GM19043 (cell line): ENCODE data around the gene PYGL.
"Not testable (repeated sequence)": the region's sequence is repeated elsewhere in the genome, so short reads cannot be mapped to it uniquely, and the experiment has no call there.

Source experiments
- ATAC-seq: cut with Tn5 transposase; IDR thresholded peaks from one replicate; pipeline ENCODE4 v1.9.1; 2021; ENCODE audit warnings: low read depth; ENCODE audit not compliant: unreplicated experiment

Gene PYGL

DNA sequence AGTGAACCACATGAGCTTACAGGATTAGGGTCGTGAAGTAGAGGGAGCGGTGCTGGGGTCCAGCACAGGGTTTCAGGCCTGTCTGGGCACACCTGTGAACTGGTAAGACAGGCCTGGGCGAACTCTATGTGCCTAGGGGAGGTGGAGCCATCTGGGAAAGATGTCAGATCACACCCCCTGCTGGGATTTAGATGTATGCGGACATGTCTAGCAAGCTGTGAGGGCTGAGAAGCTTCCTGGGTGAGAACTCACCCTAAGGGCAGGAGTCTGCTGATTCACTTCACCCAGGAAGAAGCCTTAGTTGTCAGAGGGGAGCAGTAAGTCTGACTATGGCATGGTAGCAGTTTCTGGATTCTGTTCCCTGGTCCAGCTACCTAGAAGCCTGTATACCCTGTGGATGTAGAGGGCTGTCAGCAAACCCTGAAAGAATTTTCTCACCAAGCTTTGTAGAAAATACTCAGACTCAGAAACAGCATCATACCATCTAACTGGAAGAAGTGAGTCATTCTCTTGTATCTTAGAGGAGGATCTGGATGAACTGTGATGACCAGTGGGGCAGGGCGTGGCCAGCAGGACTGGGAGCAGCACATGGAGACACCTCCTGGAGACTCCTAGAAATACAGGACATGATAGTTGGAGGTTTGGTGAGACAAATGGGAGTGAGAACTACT is 11.2 kb upstream of the PYGL start:
- no peak for ATAC-seq

DNA sequence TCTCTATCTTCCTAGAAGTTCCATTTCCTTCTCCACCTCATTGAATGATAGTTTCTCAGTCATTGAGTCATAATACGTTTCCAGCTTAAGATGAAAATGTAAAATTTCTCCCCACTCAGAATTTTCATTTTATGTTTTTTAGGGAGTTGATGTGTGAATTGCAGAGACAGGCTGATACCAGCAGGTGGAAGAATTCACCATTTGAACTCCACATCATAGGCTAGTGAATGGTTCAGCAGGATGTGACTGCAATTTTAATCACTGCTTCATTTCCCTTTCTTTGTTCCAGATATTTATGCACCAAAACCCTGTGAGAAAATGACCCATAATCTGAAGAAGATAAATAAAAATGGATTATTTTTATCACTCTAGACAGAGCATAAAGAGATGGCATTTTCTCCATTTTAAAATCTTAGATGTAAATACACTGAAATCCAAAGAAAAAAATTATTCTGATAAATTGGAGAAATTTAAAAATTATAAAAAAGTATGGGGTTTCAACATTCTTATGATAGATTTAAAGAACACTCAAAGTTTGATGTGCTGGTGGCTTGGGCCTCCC is 10.6 kb upstream of the PYGL start:
- ATAC-seq = no peak

- ATAC-seq = no peak
These were observed 9.2 kb upstream of the PYGL start for GRCh38 chr14:50953502-50953901.

DNA sequence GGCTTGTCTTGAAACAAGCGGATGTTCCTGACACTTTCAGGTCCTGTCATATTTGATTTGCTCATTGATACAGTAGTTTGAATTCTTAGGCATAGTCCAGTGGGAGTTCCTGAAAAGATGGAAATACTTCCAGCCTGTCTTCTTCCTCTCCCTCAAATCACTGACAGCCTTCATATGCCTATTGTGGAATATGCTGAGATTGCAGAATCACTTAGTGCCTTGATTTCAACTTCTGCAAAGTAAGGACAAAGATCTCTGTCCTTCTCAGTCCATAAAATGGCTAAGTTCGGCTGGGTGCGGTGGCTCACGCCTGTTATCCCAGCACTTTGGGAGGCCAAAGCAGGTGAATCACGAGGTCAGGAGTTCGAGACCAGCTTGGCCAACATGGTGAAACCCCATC is 6.7 kb upstream of the PYGL start:
- ATAC-seq = no peak

DNA sequence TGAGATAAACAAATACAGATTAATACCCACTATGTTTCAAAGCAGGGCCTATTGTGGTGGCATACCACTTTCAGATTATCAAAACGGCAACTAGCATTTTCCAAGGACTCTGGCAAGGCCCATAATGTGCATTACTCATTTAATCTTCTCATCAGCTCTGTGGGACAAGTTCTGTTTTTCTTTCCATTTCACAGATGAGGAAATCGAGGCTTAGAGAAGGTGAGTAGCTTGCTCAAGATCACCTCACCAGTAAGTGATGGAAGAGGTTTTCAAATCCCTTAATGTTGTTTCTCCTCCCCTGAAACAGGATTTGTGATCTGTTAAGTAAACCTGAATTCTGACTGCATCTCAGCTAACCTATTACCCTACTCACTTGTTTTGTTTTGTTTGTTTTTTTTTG is 3.9 kb upstream of the PYGL start:
- ATAC-seq = no peak

- ATAC-seq = no peak
These were observed 3.2 kb upstream of the PYGL start for GRCh38 chr14:50947446-50947845.

- ATAC-seq = no peak
These were observed 2.1 kb upstream of the PYGL start for GRCh38 chr14:50946234-50946935.

GRCh38 chr14:50944647-50945413 is 547 bp upstream of the PYGL start:
- peak; percentile 27 for ATAC-seq

- no peak for ATAC-seq
These were observed 881 bp downstream of the PYGL start for GRCh38 chr14:50943261-50943942.

GRCh38 chr14:50941638-50942037 is 2.6 kb downstream of the PYGL start:
- not testable (repeated sequence) for ATAC-seq

DNA sequence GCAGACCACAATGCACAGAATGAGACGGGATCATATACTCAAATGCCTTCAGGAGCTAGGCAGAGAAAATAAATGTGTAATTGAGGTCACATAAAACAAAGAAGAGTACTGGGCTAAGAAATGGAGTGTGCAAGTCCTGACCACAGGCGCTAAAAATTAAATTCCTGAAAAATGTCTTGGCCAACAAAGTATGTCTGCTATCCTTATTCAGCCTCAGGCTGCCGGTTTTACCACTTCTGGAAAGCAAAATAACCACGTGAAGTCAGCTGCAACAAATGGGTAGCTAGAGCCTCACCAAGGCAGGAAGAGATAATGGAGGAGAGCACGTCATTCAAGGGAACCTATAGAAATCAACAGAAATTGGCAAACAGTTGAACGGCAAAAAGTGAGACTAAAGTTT is 3.1 kb downstream of the PYGL start:
- ATAC-seq = no peak

- ATAC-seq = no peak
These were observed 6.5 kb downstream of the PYGL start for GRCh38 chr14:50937800-50938199.

GRCh38 chr14:50937325-50937724 is 7.0 kb downstream of the PYGL start:
- ATAC-seq = no peak

GRCh38 chr14:50936882-50937281 is 7.4 kb downstream of the PYGL start:
- no peak for ATAC-seq

DNA sequence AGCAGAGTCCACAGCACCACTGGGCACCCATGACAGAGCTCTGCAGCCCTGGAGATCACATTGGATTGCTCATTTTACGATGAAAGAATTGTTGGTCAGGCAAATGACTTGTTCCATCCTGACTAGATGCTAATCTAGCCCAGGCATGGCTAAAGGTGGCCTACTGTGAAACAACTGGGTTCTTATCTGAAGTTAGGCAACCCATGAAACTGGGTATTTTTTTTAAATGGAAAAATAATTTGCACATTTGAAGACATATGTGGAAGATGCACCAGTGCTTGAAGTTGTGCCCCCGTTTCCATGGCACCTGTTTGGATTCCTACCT is 8.3 kb downstream of the PYGL start:
- no peak for ATAC-seq

GRCh38 chr14:50935126-50936015 is 8.9 kb downstream of the PYGL start:
- no peak for ATAC-seq

GRCh38 chr14:50932592-50933495 is 11.4 kb downstream of the PYGL start:
- no peak for ATAC-seq

DNA sequence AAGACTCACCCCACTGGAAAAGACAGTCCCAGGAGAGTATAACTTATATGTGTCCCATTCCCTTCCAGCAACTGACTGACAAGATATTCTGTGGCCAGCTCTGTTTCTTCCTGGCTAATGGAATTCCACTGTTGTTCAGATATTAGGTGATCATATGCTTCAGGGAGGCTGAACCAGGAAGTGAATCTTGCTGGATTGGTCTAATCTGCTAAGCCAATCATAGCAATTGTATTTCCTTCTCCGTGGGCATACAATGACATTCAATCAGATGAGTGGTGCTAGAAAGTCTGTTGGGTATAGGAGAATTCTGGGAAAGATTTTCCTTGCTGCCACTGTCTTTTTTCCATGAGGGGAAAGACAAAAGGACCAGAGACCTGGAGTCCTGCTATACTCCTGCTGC is 12.1 kb downstream of the PYGL start:
- ATAC-seq = no peak

GRCh38 chr14:50931559-50931958 is 12.7 kb downstream of the PYGL start:
- no peak for ATAC-seq
